Activated CD4-positive, alpha-beta T cell treated with anti-CD3 and anti-CD28 coated beads for 4 hours (primary cell): ENCODE data around the gene KHDC4.
"Not testable (repeated sequence)": the region's sequence is repeated elsewhere in the genome, so short reads cannot be mapped to it uniquely, and the experiment has no call there.

Experiments used
- DNase-seq, 2 donors: peaks; one replicate each; pipeline ENCODE4 v3.0.0-alpha.2; 2020

Gene KHDC4

GRCh38 chr1:155897746-155898145 lies 36.5 kb downstream of the KHDC4 start:
- DNase-seq, result no peak

GRCh38 chr1:155896476-155896875 lies 37.7 kb downstream of the KHDC4 start:
- not testable (repeated sequence) for DNase-seq

GRCh38 chr1:155895617-155896016 lies 38.6 kb downstream of the KHDC4 start:
- DNase-seq, result not testable (repeated sequence)

- peak; percentile 4 to 17 for DNase-seq
Observed at GRCh38 chr1:155893389-155894142, 40.6 kb downstream of the KHDC4 start.

GRCh38 chr1:155892796-155893195 lies 41.4 kb downstream of the KHDC4 start:
- DNase-seq, result no peak

- no peak for DNase-seq
Observed at GRCh38 chr1:155890251-155890650, 44.0 kb downstream of the KHDC4 start.

- DNase-seq, result no peak
Observed at GRCh38 chr1:155889566-155889965, 44.6 kb downstream of the KHDC4 start.

GRCh38 chr1:155888481-155888880 lies 45.7 kb downstream of the KHDC4 start:
- DNase-seq, result no peak

- no peak for DNase-seq
Observed at GRCh38 chr1:155884982-155885381, 49.2 kb downstream of the KHDC4 start.

- DNase-seq, result no peak
Observed at GRCh38 chr1:155884031-155884960, 49.9 kb downstream of the KHDC4 start.

- no peak for DNase-seq
Observed at GRCh38 chr1:155882766-155883165, 51.4 kb downstream of the KHDC4 start.

GRCh38 chr1:155882235-155882634 lies 52.0 kb downstream of the KHDC4 start:
- no peak for DNase-seq

GRCh38 chr1:155880950-155881349 lies 53.3 kb downstream of the KHDC4 start:
- DNase-seq, result no peak

- DNase-seq, result no peak
Observed at GRCh38 chr1:155880251-155880650, 54.0 kb downstream of the KHDC4 start.

GRCh38 chr1:155877945-155878344 lies 56.3 kb downstream of the KHDC4 start:
- no peak for DNase-seq

- DNase-seq, result no peak
Observed at GRCh38 chr1:155873860-155874259, 60.4 kb downstream of the KHDC4 start.

- DNase-seq, result no peak
Observed at GRCh38 chr1:155872527-155872926, 61.7 kb downstream of the KHDC4 start.

- DNase-seq, result no peak
Observed at GRCh38 chr1:155871390-155871789, 62.8 kb downstream of the KHDC4 start.

GRCh38 chr1:155867766-155868165 lies 66.4 kb downstream of the KHDC4 start:
- DNase-seq, result no peak

- no peak for DNase-seq
Observed at GRCh38 chr1:155864393-155864792, 69.8 kb downstream of the KHDC4 start.
